ENCODE measurements around the gene OVOL1. TPM values are rescaled to one million over a fixed set of nuclear protein-coding genes. Genes with fewer than 3 reads are reported as not detected.
A peak's percentile ranks its signal among the peaks of the same experiment; 100 is the strongest.
"Not testable (repeated sequence)": the region's sequence is repeated elsewhere in the genome, so short reads cannot be mapped to it uniquely, and the experiment has no call there.

The OVOL1 gene
- total RNA-seq, 4 donors from 2014 or later = 0.62 TPM; not detected in 3

- 72% methylated on average over 4 to 6 of the region's 18 CpGs for WGBS, 2 donors (ENCODE audit: low coverage in 1 of 2)
- Histone ChIP-seq H3K27ac (no peak overlapping the region), H3K36me3 (no peaks in the 10 kb centered on the region), H3K4me3 (no peak overlapping the region), H3K27me3 (peaks cover 26% of the 10 kb centered on the region), H3K4me1 (no peaks in the 10 kb centered on the region), H3K9me3 (no peaks in the 10 kb centered on the region)
- ATAC-seq = no peak
- peak in 1 of 4 experiments; percentile 5 for TF ChIP-seq CTCF (IDR thresholded peaks at IDR 0.05)
- TF ChIP-seq POLR2A (IDR thresholded peaks at IDR 0.05) = no peak
Measured at GRCh38 chr11:65744026-65744698, 42.7 kb upstream of the OVOL1 start.

GRCh38 chr11:65744699-65745042, 42.2 kb upstream of the OVOL1 start:
- H3K4me3 ChIP-seq = no peak overlapping the region
- no peak overlapping the region for H3K27ac ChIP-seq
- no peaks in the 10 kb centered on the region for H3K36me3 ChIP-seq
- TF ChIP-seq POLR2AphosphoS5 (IDR thresholded peaks at IDR 0.05) (no peak), EP300 (IDR thresholded peaks at IDR 0.05) (no peak), POLR2A (IDR thresholded peaks at IDR 0.05) (no peak), CTCF (IDR thresholded peaks at IDR 0.05) (no peak)
- no peaks in the 10 kb centered on the region for H3K9me3 ChIP-seq
- WGBS, 2 donors (ENCODE audit: low coverage in 1 of 2) = 76 to 80% methylated on average over 1 to 3 of the region's 8 CpGs
- no peaks in the 10 kb centered on the region for H3K4me1 ChIP-seq
- H3K27me3 ChIP-seq = peaks cover 24% of the 10 kb centered on the region
- ATAC-seq = no peak

- TF ChIP-seq EP300 (IDR thresholded peaks at IDR 0.05) (no peak), POLR2A (IDR thresholded peaks at IDR 0.05) (no peak), CTCF (IDR thresholded peaks at IDR 0.05) (no peak), POLR2AphosphoS5 (IDR thresholded peaks at IDR 0.05) (no peak)
- 96% methylated on average over 9 of the region's 17 CpGs; no CpG with 5 or more reads in 1 of the 2 donors for WGBS, 2 donors (ENCODE audit: low coverage in 1 of 2)
- H3K4me1 ChIP-seq = no peaks in the 10 kb centered on the region
- peaks cover 21% of the 10 kb centered on the region for H3K27me3 ChIP-seq
- no peaks in the 10 kb centered on the region for H3K9me3 ChIP-seq
- no peak overlapping the region for H3K27ac ChIP-seq
- no peaks in the 10 kb centered on the region for H3K36me3 ChIP-seq
- ATAC-seq = no peak
- no peak overlapping the region for H3K4me3 ChIP-seq
Measured at GRCh38 chr11:65745049-65745448, 41.8 kb upstream of the OVOL1 start.

GRCh38 chr11:65762169-65762568, 24.7 kb upstream of the OVOL1 start:
- not testable (repeated sequence) for H3K27me3 ChIP-seq, H3K9me3 ChIP-seq, H3K36me3 ChIP-seq, ATAC-seq, H3K4me1 ChIP-seq, H3K27ac ChIP-seq, H3K4me3 ChIP-seq
- 38 to 74% methylated on average over 2 to 3 of the region's 5 CpGs for WGBS, 2 donors (ENCODE audit: low coverage in 1 of 2)

- H3K4me1 ChIP-seq, ATAC-seq, H3K27ac ChIP-seq, H3K9me3 ChIP-seq, H3K36me3 ChIP-seq, H3K27me3 ChIP-seq, H3K4me3 ChIP-seq: not testable (repeated sequence)
- WGBS, 2 donors (ENCODE audit: low coverage in 1 of 2) = no CpG with 5 or more reads among the region's 29 CpGs
Measured at GRCh38 chr11:65762816-65763215, 24.0 kb upstream of the OVOL1 start.

GRCh38 chr11:65764434-65764833, 22.4 kb upstream of the OVOL1 start:
- WGBS, 2 donors (ENCODE audit: low coverage in 1 of 2) = 73% methylated on average over 4 of the region's 5 CpGs; no CpG with 5 or more reads in 1 of the 2 donors
- no peak overlapping the region for H3K27ac ChIP-seq
- no peak for ATAC-seq
- H3K9me3 ChIP-seq = no peaks in the 10 kb centered on the region
- TF ChIP-seq POLR2AphosphoS5 (IDR thresholded peaks at IDR 0.05) = no peak
- no peak for TF ChIP-seq EP300 (IDR thresholded peaks at IDR 0.05)
- TF ChIP-seq CTCF (IDR thresholded peaks at IDR 0.05) = no peak
- no peak for TF ChIP-seq POLR2A (IDR thresholded peaks at IDR 0.05)
- H3K27me3 ChIP-seq = no peaks in the 10 kb centered on the region
- H3K36me3 ChIP-seq = no peaks in the 10 kb centered on the region
- H3K4me1 ChIP-seq = peaks cover 0 to 1% (median under 1%) of the 10 kb centered on the region in 3 donors
- H3K4me3 ChIP-seq = no peak overlapping the region

Data from gastroesophageal sphincter (tissue), 4 donors.